HG03135 (cell line): ENCODE data around the gene DGKA.
"Not testable (repeated sequence)": the region's sequence is repeated elsewhere in the genome, so short reads cannot be mapped to it uniquely, and the experiment has no call there.

Experiments used
- ATAC-seq: cut with Tn5 transposase; IDR thresholded peaks from one replicate; pipeline ENCODE4 v1.9.1; 2021; ENCODE audit warnings: mild to moderate bottlenecking, moderate library complexity; ENCODE audit not compliant: unreplicated experiment

Gene DGKA

GRCh38 chr12:55996201-55996714 lies 65.3 kb downstream of the DGKA start:
- no peak for ATAC-seq

DNA sequence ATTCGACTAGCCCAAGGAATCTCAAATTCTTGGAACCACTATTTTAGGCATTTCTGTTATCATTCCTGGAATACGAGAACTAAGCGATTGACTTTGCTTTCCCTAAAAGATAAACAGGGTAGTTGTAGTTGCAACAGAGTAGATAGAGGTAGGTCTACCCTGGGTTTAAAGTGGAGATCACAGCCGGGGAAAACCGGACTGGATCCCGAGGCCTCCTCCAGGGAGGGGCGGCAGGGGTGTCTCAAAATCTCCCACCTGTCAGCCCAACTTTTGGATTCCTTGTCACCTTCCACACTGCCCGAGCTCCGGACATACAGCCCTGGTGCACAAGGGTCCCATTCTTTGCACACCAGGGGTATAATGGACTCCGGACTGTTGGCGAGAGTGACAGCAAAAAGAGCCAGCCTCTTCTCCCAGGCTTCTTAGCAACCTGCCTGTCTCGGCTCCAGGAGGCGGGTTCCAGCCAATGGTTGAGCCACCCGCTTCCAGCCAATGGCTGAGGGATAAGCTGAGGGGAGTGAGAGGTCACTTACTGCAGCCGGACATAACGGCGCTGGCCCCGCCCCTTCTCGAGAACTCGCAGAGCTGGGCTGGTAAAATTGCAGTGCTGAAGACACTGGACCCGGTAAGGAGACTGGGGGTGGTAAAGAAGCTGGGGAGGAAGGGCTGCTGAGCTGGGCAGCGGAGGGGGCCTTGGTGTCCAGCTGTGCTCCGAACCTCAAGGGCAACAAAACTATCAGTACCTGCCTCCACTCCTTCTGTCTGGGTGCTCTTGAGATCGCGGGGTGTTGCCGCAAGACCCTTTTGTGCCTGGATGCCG lies 66.0 kb downstream of the DGKA start, which contains the start of gene SUOX:
TSS of gene SUOX (plus strand) at position 562 of the 820 bp plus-strand sequence. CDS start 4,946 bp downstream, outside the sequence.
- ATAC-seq: peak; percentile 99

- ATAC-seq: peak; percentile 8
These were observed 66.5 kb downstream of the DGKA start for GRCh38 chr12:55997535-55997859.

DNA sequence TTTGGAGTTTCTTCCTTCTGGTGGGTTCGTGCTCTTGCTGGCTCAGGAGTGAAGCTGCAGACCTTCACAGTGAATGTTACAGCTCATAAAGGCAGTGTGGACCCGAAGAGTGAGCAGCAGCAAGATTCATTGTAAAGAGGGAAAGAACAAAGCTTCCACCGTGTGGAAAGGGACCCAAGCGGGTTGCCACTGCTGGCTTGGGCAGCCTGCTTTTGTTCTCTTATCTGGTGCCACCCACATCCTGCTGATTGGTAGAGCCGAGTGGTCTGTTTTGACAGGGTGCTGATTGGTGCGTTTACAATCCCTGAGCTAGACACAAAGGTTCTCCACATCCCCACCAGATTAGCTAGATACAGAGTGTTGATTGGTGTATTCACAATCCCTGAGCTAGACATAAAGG lies 68.6 kb downstream of the DGKA start:
- ATAC-seq: not testable (repeated sequence)

DNA sequence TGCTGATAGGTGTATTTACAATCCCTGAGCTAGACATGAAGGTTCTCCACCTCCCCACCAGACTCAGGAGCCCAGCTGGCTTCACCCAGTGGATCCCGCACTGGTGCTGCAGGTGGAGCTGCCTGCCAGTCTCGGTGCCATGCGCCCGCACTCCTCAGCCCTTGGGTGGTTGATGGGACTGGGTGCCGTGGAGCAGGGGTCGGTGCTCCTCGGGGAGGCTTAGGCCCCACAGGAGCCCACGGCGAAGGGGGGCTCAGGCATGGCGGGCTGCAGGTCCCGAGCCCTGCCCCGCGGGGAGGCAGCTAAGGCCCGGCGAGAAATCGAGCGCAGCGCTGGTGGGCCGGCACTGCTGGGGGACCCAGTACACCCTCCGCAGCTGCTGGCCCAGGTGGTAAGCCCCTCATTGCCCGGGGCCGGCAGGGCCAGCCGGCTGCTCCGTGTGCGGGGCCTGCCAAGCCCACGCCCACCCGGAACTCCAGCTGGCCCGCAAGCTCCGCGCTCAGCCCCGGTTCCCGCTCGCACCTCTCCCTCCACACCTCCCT lies 69.1 kb downstream of the DGKA start:
- ATAC-seq: not testable (repeated sequence)

GRCh38 chr12:56001487-56002100 lies 70.6 kb downstream of the DGKA start:
- ATAC-seq: no peak

- ATAC-seq: not testable (repeated sequence)
These were observed 72.4 kb downstream of the DGKA start for GRCh38 chr12:56003376-56003775.
